GM19397 (cell line): ENCODE results near the gene FGF9.

Experiments
- ATAC-seq: cut with Tn5 transposase; IDR thresholded peaks from one replicate; pipeline ENCODE4 v1.9.1; 2021; ENCODE audit warnings: mild to moderate bottlenecking, moderate library complexity; ENCODE audit not compliant: unreplicated experiment

Gene FGF9

GRCh38 chr13:21752501-21752900 is 81.6 kb downstream of the FGF9 start:
- no peak for ATAC-seq

GRCh38 chr13:21753117-21753729 is 82.3 kb downstream of the FGF9 start:
- no peak for ATAC-seq
